Activated CD8-positive, alpha-beta memory T cell treated with anti-CD3 and anti-CD28 coated beads, Interleukin-2, amount 50 U/mL, for 1 hour (primary cell): ENCODE results near the gene RAB5IF.
"Not testable (repeated sequence)": the region's sequence is repeated elsewhere in the genome, so short reads cannot be mapped to it uniquely, and the experiment has no call there.

Experiments
- DNase-seq: peaks from one replicate; pipeline ENCODE4 v3.0.0-alpha.2; 2020; ENCODE audit errors: extremely low read depth

RAB5IF gene

DNA sequence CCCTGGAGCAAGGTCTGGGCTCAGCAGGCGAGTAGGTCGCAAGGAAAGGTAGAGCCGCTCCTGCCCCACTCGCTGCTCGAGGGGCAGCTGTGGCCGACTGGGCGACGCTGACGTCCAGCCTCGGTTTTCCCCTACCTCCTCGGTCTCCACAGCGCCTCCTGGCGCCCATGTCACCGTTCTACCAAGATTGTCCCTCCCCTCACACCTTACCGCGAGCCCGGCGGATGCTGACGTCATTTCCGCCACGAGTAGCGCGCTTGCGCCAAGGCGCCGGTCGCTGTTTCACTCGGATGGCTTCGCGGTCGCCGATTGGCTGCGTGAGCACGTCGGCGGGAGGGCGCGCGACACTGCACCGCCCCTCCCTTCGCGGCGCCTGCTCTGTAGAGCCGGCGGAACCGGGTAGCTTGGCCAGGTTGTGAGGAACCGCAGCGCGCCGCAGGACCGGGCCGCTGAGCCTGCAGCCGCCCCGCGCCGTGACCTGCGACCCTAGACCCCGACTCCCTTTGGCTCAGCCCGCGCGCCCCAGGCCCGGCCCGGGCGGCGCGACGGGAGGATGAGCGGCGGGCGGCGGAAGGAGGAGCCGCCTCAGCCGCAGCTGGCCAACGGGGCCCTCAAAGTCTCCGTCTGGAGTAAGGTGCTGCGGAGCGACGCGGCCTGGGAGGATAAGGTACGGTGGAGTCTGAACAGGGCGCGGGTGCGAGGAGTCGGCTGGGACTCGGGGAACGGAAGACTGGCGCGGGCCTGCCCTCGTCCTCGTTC, at the start of gene RAB5IF:
Gene RAB5IF (plus strand): TSS at position 381 of the 759 bp plus-strand sequence. CDS start 173 bp downstream, at position 554.
- DNase-seq, result peak; percentile 96

GRCh38 chr20:36562724-36563123, 42.9 kb upstream of the RAB5IF start:
- no peak for DNase-seq

- DNase-seq, result no peak
These were observed 42.2 kb upstream of the RAB5IF start for GRCh38 chr20:36563374-36563773.

- not testable (repeated sequence) for DNase-seq
These were observed 41.4 kb upstream of the RAB5IF start for GRCh38 chr20:36564078-36564725.

DNA sequence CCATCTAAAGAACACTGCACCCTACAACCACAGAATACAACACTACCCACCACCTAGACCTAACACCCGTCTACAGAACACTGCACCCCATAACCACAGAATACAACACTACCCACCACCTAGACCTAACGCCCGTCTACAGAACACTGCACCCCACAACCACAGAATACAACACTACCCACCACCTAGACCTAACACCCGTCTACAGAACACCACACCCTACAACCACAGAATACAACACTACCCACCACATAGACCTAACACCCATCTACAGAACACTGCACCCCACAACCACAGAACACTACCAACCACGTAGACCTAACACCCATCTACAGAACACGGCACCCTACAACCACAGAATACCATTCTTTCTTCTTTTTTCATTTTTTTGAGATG, 40.9 kb upstream of the RAB5IF start:
- DNase-seq, result not testable (repeated sequence)

GRCh38 chr20:36565520-36565919, 40.1 kb upstream of the RAB5IF start:
- no peak for DNase-seq

GRCh38 chr20:36569847-36570429, 35.6 kb upstream of the RAB5IF start:
- no peak for DNase-seq

DNA sequence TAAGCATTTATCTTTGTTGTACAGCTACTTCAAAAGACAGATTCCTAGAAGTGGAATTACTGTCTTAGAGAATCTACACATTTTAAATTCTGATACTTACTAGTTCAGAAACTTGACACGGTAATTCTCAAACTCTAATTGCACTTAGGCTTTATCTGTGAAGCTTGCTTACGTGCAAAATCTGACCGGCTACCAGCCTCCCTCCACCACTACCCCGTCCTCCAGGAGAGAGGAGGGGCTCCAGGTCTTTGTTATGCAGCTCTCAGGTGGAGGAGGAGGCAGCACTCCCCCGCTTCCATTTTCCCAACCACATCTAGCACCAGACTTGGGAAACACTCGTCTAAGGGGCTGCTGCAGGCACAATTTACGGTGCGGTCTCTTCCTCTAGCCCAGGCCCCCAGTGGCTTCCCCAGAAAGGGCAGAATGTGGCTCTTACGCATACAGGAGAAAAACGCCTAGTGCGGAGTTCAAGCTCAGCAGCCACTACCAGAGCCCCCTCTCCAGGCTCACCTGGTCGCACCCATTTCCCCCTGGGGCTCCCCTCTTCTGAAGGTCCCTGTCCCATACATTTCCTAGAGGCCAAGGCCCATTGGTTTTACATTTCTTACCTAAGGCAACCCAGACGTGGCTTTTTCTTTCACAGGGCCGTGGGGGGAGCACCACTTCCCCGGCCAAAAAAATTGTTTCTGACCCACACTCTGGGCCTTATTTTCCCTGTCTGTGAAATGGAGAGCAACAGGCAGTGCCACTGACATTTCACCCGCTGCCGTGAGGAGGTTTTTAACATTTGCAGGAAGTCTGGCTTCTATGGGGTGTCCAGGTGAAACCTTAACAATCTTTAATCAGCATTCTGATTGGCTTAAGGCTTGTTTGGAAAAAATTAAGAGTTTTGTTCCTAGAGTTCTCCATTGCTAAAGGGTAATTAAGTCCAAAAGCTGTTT, 33.7 kb upstream of the RAB5IF start:
- DNase-seq, result no peak

- DNase-seq, result peak; percentile 64
These were observed 32.9 kb upstream of the RAB5IF start for GRCh38 chr20:36572701-36573102.

GRCh38 chr20:36573103-36573797, 32.3 kb upstream of the RAB5IF start, which contains the start of gene TGIF2:
TSS of gene TGIF2 (plus strand) at chr20:36573597. CDS start at chr20:36578775, 5,178 bp downstream.
- DNase-seq, result peak; percentile 85

DNA sequence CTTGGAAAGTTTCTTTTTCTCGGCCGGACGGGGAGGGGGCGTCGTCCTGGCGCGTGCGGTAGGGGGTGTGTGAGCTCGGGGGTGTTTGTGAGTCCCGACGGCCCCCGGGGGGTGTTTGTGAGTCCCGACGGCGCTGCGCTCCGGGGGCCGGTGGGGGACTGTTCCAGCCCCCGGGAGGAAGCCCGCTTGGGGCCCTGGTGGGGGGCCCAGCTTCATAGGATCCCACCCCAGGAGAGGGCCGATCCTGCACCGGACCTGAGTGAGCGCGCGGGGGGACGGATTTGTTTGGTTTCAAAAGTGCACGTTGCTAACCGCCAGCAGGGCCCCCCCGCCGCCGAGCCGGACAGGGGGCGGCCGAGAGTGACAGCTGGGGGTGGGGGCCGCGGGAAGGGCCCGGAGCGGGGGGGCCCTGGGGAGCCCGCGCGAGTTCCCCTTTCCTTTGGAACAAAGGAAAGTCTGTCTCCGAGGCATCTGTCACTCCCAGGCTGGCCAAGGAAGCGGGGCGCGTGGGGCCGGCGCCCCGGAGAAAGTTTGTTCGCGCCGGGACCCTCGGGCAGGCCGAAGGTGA, 31.7 kb upstream of the RAB5IF start:
- DNase-seq, result no peak

GRCh38 chr20:36574366-36575135, 31.0 kb upstream of the RAB5IF start:
- no peak for DNase-seq

- no peak for DNase-seq
These were observed 29.5 kb upstream of the RAB5IF start for GRCh38 chr20:36576081-36576445.

GRCh38 chr20:36578356-36579041, 27.1 kb upstream of the RAB5IF start:
- no peak for DNase-seq

DNA sequence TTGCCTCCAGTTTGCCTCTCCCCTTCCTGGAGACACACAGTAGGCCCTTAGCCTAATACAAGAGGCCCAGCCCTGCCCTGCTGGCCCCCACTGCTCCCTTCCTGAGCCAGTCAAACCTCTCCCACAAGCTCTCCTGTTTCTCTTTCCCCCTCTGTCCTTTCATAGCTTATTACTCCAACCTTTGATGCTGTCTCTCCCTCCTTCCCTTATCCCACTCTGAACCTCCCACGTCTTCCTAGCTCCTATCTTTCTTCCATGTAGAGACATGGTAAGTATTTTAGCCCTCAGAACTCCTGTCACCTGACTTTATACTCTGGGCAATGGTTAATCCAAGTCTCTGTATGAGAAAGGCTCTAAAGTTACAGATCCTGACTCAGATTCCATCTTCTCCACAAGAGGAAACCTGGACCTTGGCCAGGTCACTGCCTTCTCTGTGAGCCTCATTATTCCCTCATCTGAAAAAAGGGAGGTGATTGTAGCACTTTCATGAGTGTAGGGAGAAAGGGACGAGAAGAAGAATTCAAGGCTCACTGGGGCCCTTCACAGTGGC, 25.5 kb upstream of the RAB5IF start:
- no peak for DNase-seq

GRCh38 chr20:36582322-36582721, 23.3 kb upstream of the RAB5IF start:
- DNase-seq, result no peak

GRCh38 chr20:36582821-36583220, 22.8 kb upstream of the RAB5IF start:
- DNase-seq, result no peak

GRCh38 chr20:36584018-36584481, 21.5 kb upstream of the RAB5IF start:
- DNase-seq, result no peak
